PC-9 (cell line): Measurements from ENCODE around the gene MAS1.
"Not testable (repeated sequence)": the region's sequence is repeated elsewhere in the genome, so short reads cannot be mapped to it uniquely, and the experiment has no call there.

ENCODE experiments used
- CTCF ChIP-seq: fragments of 200-600 bp; sonication (generic); conservative IDR thresholded peaks from 2 replicates; pipeline ENCODE4 v1.6.1; 2017; ENCODE audit warnings: mixed run types, antibody characterized with exemption, mild to moderate bottlenecking, moderate library complexity
- EZH2 ChIP-seq: fragments of 200-600 bp; sonication (generic); IDR thresholded peaks from 2 replicates; pipeline ENCODE4 v1.8.0; 2017; ENCODE audit warnings: antibody characterized with exemption, low read depth

- not testable (repeated sequence) for TF ChIP-seq CTCF, EZH2
Measured at GRCh38 chr6:159924150-159924549, 33.4 kb downstream of the MAS1 start.
